AG04450 (cell line): ENCODE measurements around the gene LAMA5. TPM values are rescaled to one million over a fixed set of nuclear protein-coding genes. Genes with fewer than 3 reads are reported as not detected.
"Not testable (repeated sequence)": the region's sequence is repeated elsewhere in the genome, so short reads cannot be mapped to it uniquely, and the experiment has no call there.

Source experiments
- CTCF ChIA-PET: fragments of 300-600, 350-600 bp; formaldehyde crosslinking; extraction: SDS; loops from one replicate; lab custom pipeline; 2022; ENCODE audit warnings: antibody characterized with exemption, inconsistent platforms; lab: Charles Lee
- POLR2A ChIA-PET: fragments of 350-600 bp; formaldehyde crosslinking; extraction: SDS; loops from one replicate; lab custom pipeline; 2021; ENCODE audit warnings: antibody characterized with exemption, inconsistent platforms; lab: Yijun Ruan, JAX
- DNase-seq: peaks from one replicate; pipeline ENCODE4 v3.0.0-alpha.2; 2011; ENCODE audit warnings: low read depth, low spot score
- H3K27ac ChIP-seq: one replicate; pipeline ENCODE4 v1.5.1; 2012; ENCODE audit warnings: low read depth, low read length, control low read depth
- H3K27me3 ChIP-seq: one replicate; pipeline ENCODE4 v1.6.0; 2012; ENCODE audit warnings: low read length; ENCODE audit not compliant: control insufficient read depth, insufficient read depth
- H3K4me3 ChIP-seq: 2 replicates; pipeline ENCODE4 v1.5.1; 2011; ENCODE audit warnings: mild to moderate bottlenecking, low read depth, low read length, control low read depth
- H3K9me3 ChIP-seq: 2 replicates; pipeline ENCODE4 v1.5.1; 2012; ENCODE audit warnings: low read length; ENCODE audit not compliant: control insufficient read depth, insufficient read depth
- polyA plus RNA-seq: library from polyadenylated mRNA; depleted of rRNA; stranded (reverse); fragments of >200 nt; gene quantifications from 2 replicates; pipeline ENCODE4 v1.2.3, GENCODE V29; 2011
- TF ChIP-seq, protein P1 (sequence below): IDR thresholded peaks from 2 replicates; pipeline ENCODE4 v1.5.1; 2011; ENCODE audit warnings: low read depth, low read length, control low read depth, inconsistent platforms

Gene LAMA5
- polyA plus RNA-seq, 1 experiment = 1.9 TPM

DNA sequence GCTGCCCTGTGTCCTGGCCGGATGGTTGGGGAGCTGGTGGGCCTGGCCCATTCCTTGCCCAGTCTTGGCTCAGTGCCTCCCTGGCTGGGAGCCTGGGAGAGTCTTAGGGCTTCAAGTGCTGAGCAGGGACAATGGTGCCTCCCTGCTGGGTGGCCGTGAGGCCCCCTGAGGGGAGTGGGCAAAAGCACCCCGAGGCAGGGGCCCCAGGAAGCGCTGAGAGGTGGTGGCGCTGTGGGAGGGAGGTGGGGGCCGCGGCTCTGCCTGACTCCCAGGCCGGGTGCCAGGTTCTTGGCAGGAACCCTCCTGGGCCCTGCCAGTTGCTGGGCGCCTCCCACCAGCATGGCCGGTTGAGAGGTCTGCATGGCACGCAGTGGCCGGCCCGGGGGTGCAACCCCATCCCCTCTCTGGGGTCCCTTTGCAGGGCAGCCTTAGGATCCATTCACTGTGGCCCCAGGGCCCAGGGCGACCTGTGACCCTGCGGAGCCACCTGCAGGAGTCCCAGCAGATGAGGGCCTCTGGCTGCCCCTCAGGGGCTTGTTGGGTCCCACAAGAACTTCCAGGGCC lies 10.6 kb upstream of the LAMA5 start:
- DNase-seq = no peak
- CTCF ChIA-PET = interaction anchor here (3.6 kb wide), 1 partner anchor 76 kb away, joined by 50 read pairs; no protein-coding TSS in a partner anchor
- peak overlapping the region; percentile 2 for H3K27ac ChIP-seq
- TF ChIP-seq, protein P1, sequence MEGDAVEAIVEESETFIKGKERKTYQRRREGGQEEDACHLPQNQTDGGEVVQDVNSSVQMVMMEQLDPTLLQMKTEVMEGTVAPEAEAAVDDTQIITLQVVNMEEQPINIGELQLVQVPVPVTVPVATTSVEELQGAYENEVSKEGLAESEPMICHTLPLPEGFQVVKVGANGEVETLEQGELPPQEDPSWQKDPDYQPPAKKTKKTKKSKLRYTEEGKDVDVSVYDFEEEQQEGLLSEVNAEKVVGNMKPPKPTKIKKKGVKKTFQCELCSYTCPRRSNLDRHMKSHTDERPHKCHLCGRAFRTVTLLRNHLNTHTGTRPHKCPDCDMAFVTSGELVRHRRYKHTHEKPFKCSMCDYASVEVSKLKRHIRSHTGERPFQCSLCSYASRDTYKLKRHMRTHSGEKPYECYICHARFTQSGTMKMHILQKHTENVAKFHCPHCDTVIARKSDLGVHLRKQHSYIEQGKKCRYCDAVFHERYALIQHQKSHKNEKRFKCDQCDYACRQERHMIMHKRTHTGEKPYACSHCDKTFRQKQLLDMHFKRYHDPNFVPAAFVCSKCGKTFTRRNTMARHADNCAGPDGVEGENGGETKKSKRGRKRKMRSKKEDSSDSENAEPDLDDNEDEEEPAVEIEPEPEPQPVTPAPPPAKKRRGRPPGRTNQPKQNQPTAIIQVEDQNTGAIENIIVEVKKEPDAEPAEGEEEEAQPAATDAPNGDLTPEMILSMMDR = no peak
- H3K4me3 ChIP-seq = no peak overlapping the region
- POLR2A ChIA-PET = interaction anchor here (1.1 kb wide), 1 partner anchor 9 kb away, joined by 4 read pairs; the partner anchor contains the start of gene RPS21
- H3K27me3 ChIP-seq = no peaks in the 10 kb centered on the region
- peaks cover 12% of the 10 kb centered on the region for H3K9me3 ChIP-seq

DNA sequence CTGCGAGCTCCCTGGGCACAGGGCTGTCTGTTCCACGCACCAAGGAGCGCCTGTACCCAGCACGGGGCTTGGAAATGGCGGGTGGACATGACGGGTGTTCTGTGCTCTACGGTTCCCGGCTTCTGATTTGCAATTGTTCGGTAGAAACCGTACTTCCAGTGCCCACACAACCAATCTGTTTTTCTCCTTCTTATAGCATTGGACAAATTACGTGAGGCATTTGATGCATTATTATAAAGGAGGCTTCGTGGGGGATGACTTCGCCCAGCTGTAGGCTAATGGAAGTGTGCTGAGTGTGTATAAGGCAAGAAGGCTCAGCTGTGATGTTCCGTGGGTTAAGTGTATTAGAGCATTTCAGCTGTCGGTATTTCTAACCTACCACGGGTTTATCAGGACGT lies 10.0 kb upstream of the LAMA5 start:
- Histone ChIP-seq H3K4me3 (no peak overlapping the region), H3K9me3 (peaks cover 16% of the 10 kb centered on the region), H3K27me3 (no peaks in the 10 kb centered on the region), H3K27ac (no peak overlapping the region)
- POLR2A ChIA-PET = interaction anchor here (1.1 kb wide), 1 partner anchor 10 kb away, joined by 4 read pairs; the partner anchor contains the start of gene RPS21
- DNase-seq = no peak
- CTCF ChIA-PET = interaction anchor here (3.6 kb wide), 1 partner anchor 76 kb away, joined by 50 read pairs; no protein-coding TSS in a partner anchor
- TF ChIP-seq, protein P1 = no peak

DNA sequence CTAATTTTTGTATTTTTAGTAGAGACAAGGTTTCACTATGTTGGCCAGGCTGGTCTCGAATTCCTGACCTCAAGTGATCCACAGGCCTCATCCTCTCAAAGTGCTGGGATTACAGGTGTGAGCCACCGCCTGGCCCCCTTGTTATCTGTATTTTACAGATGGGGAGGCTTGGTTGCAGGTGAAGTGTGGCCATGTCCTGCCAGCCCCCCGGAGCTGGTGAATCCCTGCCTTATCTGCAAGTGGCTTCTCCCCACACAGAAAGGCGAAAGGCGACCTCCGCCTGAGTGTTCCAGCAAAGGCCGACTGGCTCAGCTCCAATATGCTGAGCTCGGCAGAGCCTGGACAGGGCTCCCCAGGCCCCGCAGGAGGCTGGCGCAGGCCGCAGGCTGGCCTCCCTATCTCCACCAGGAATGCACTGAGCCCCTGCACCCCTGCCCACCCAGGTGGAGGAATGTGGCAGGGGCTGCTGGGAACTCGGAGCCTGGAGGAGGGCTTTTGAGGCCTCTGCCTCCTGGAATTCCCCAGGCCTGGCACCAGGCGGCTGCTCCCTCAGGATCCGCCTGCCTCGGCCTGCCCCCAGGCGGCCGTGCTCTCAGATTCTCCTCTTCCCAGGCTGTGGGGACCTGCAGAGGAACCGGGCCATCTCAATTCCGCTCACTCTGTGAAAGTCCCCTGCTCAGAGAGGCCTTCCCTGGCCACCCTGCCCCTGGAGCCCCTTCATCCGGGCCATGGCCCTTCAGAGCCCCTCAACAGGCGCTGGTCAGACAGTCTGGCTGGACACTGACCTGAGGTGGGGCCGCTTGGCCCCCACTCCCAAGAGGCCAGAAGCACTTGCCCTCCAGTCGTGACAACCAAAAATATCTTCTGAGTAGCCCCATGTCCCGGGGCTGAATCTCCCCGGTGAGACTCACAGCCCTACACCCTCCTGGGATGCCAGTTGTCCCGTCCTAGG lies 9.3 kb upstream of the LAMA5 start:
- peaks cover 16% of the 10 kb centered on the region for H3K9me3 ChIP-seq
- CTCF ChIA-PET = interaction anchor here (1.1 to 3.6 kb wide), 5 partner anchors 11 to 75 kb away, joined by 4 to 50 read pairs (median 5); no protein-coding TSS in a partner anchor
- TF ChIP-seq, protein P1 = peak; percentile 47
- DNase-seq = no peak
- H3K4me3 ChIP-seq = no peak overlapping the region
- H3K27me3 ChIP-seq = no peaks in the 10 kb centered on the region
- POLR2A ChIA-PET = interaction anchor here (1.1 to 2.0 kb wide), 5 partner anchors 10 to 70 kb away, joined by 3 to 9 read pairs (median 4); partner anchors contain the start of gene RPS21
- peak overlapping the region; percentile 31 for H3K27ac ChIP-seq

DNA sequence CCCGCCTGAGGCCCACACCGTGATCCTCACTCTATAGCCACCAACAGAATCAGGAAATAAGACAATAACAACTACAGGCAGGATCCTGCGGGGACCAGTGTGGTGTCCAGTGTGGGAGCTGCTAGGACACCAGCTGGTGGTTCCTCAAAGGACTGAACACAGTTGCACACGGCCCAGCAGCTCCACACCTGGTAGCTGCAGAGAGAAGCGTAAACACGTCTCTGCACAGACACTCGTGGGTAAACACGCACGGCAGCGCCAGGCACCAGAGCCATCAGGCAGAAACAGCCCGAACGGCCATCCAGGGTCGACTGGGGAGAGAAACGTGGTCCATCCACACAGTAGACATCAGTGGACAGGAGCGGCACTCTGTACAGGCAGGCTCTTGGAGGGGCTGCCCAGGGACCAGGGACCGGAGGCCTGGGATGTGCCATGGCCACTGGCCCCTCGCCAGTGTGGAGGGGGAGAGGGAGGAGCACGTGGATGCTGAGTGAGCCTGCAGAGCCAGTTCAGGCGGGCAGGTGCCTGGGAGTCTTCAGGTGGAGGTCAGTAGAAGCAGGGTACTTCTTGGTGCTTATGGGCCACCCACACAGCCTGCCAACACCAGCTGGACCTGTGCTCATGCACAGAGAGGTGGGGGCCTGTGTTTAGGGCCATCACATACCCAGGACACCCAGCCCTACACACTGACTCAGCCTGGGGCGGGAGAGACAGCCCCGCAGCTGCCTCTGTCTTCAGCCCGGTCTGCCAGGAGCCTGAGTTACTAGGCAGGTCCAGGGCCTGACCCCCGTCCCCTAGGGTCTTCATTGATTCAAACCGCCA lies 7.4 kb upstream of the LAMA5 start:
- peak overlapping the region; percentile 73 for H3K27ac ChIP-seq
- CTCF ChIA-PET = interaction anchor here (0.6 to 3.6 kb wide), 10 partner anchors 10 to 367 kb away, joined by 3 to 50 read pairs (median 4); no protein-coding TSS in a partner anchor
- DNase-seq = no peak
- H3K9me3 ChIP-seq = peaks cover 16% of the 10 kb centered on the region
- H3K27me3 ChIP-seq = no peaks in the 10 kb centered on the region
- POLR2A ChIA-PET = interaction anchor here (0.6 to 2.0 kb wide), 10 partner anchors 9 to 253 kb away, joined by 3 to 12 read pairs (median 4); partner anchors contain the start of genes ADRM1, LSM14B and RPS21
- TF ChIP-seq, protein P1 = no peak
- H3K4me3 ChIP-seq = no peak overlapping the region

DNA sequence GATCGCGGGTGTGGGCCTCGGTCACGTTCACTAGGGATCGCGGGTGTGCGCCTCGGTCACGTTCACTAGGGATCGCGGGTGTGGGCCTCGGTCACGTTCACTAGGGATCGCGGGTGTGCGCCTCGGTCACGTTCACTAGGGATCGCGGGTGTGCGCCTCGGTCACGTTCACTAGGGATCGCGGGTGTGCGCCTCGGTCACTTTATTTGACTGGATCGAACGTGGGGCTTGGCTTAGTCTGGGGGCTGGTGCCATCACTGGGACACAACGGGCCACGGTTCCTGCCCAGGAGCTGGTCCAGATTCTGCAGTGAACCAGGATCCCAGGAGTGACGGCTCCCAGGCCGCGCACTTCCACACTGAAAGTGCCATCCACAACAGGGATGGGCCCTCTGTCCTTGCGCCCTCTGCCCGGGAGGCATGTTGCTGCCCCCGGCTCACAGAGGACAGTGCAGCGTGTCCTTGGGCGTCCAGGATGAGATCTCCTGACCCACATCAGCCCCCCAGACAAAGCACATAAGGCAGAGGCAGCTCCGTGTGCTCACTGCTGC lies 6.6 kb upstream of the LAMA5 start:
- H3K27ac ChIP-seq, CTCF ChIA-PET, DNase-seq, H3K4me3 ChIP-seq, H3K27me3 ChIP-seq: not testable (repeated sequence)
- POLR2A ChIA-PET = interaction anchor here (0.6 kb wide), 1 partner anchor 49 kb away, joined by 5 read pairs; no protein-coding TSS in a partner anchor
- peaks cover 16% of the 10 kb centered on the region for H3K9me3 ChIP-seq
